CD4-positive, alpha-beta memory T cell (primary cell): ENCODE data around the gene COL27A1. TPM values are rescaled to one million over a fixed set of nuclear protein-coding genes. Genes with fewer than 3 reads are reported as not detected.
A peak's percentile ranks its signal among the peaks of the same experiment; 100 is the strongest.

ENCODE experiments used
- CTCF ChIA-PET: fragments of 350-600 bp; sonication (Branson Sonifier 250); formaldehyde crosslinking; loops from one replicate; lab custom pipeline; 2021; ENCODE audit warnings: inconsistent platforms; ENCODE audit not compliant: partially characterized antibody; lab: Charles Lee
- POLR2A ChIA-PET: fragments of 350-600 bp; sonication (Branson Sonifier 250); formaldehyde crosslinking; loops from one replicate; lab custom pipeline; 2021; ENCODE audit not compliant: partially characterized antibody; lab: Charles Lee
- DNase-seq, 5 donors: peaks; one replicate each; pipeline versions ENCODE4 v3.0.0 to v3.0.0-alpha.2; 2020 to 2022; ENCODE audit warnings: mixed read lengths in 1 of 5
- H3K27ac ChIP-seq: one replicate; pipeline ENCODE4 v1.7.0; 2013; ENCODE audit warnings: low read depth, low read length
- H3K27me3 ChIP-seq: 2 replicates; pipeline ENCODE4 v1.7.0; 2013; ENCODE audit warnings: mild to moderate bottlenecking, low read length, moderate library complexity; ENCODE audit not compliant: insufficient read depth
- H3K36me3 ChIP-seq: 2 replicates; pipeline ENCODE4 v1.7.0; 2013; ENCODE audit warnings: mild to moderate bottlenecking, low read length, moderate library complexity; ENCODE audit not compliant: insufficient read depth
- H3K4me1 ChIP-seq: 2 replicates; pipeline ENCODE4 v1.7.0; 2013; ENCODE audit warnings: mild to moderate bottlenecking, low read length, moderate library complexity; ENCODE audit not compliant: insufficient read depth
- H3K4me3 ChIP-seq, 2 donors: one replicate each; pipeline ENCODE4 v1.7.0; 2013; ENCODE audit warnings: low read length in 2 of 2, mild to moderate bottlenecking in 1 of 2
- H3K9me3 ChIP-seq, 2 donors: one replicate each; pipeline ENCODE4 v1.7.0; 2013; ENCODE audit warnings: low read length in 2 of 2, control low read depth in 1 of 2; ENCODE audit not compliant: control insufficient read depth in 1 of 2
- H3K27ac Mint-ChIP-seq, 7 donors: one replicate each; pipeline ENCODE4 v1.8.0; 2020 to 2021; ENCODE audit warnings: mixed read lengths in 7 of 7, mild to moderate bottlenecking in 6 of 7, inconsistent platforms in 3 of 7, moderate library complexity in 3 of 7
- H3K27me3 Mint-ChIP-seq, 2 donors: one replicate each; pipeline ENCODE4 v1.8.0; 2020 to 2021; ENCODE audit warnings: mixed read lengths in 2 of 2
- H3K36me3 Mint-ChIP-seq, 2 donors: one replicate each; pipeline ENCODE4 v1.8.0; 2020 to 2021; ENCODE audit warnings: mixed read lengths in 2 of 2, inconsistent platforms in 1 of 2, mild to moderate bottlenecking in 1 of 2
- H3K4me1 Mint-ChIP-seq, 4 donors: one replicate each; pipeline ENCODE4 v1.8.0; 2020 to 2021; ENCODE audit warnings: mixed read lengths in 4 of 4, mild to moderate bottlenecking in 1 of 4
- H3K4me3 Mint-ChIP-seq, 8 donors: one replicate each; pipeline ENCODE4 v1.8.0; 2020 to 2021; ENCODE audit warnings: mixed read lengths in 8 of 8, mild to moderate bottlenecking in 7 of 8, moderate library complexity in 6 of 8, inconsistent platforms in 3 of 8
- H3K9me3 Mint-ChIP-seq, 8 donors: one replicate each; pipeline ENCODE4 v1.8.0; 2020 to 2021; ENCODE audit warnings: mixed read lengths in 8 of 8, mild to moderate bottlenecking in 5 of 8, inconsistent platforms in 3 of 8, moderate library complexity in 1 of 8
- intact Hi-C: fragments of 100-400 bp; cut with micrococcal nuclease; formaldehyde crosslinking; loops from one replicate; pipeline ENCODE4 v1.15.1; 2023
- polyA plus RNA-seq, 2 donors: library from polyadenylated mRNA; unstranded; fragments of 300-500 nt; fragmentation: Illumina TruSeq; gene quantifications; one replicate each; pipeline ENCODE4 v1.2.3, GENCODE V29; 2021
- total RNA-seq, 2 experiments: library from RNA; stranded (reverse); gene quantifications; one replicate each; pipeline ENCODE4 v1.2.3, GENCODE V29; 2021

The COL27A1 gene
- total and polyA plus RNA-seq, 4 experiments from 2014 or later: 1.3 TPM; not detected in 2

GRCh38 chr9:114342755-114343440, 187.6 kb downstream of the COL27A1 start:
- intact Hi-C loops: loop anchor here (10.0 kb wide), 1 partner anchor 252 kb away; no protein-coding TSS in a partner anchor
- Mint-ChIP-seq H3K4me1 (peaks cover 11 to 31% (median 16%) of the 10 kb centered on the region in 4 donors), H3K27me3 (no peaks in the 10 kb centered on the region), H3K4me3 (no peak overlapping the region), H3K27ac (peak overlapping the region; percentile 43 to 77 (median 62)), H3K9me3 (no peaks in the 10 kb centered on the region), H3K36me3 (peaks cover 82 to 92% of the 10 kb centered on the region in 2 donors)
- Histone ChIP-seq H3K4me1 (no peaks in the 10 kb centered on the region), H3K9me3 (no peaks in the 10 kb centered on the region), H3K4me3 (no peak overlapping the region), H3K36me3 (peaks cover 93% of the 10 kb centered on the region), H3K27me3 (no peaks in the 10 kb centered on the region), H3K27ac (no peak overlapping the region)
- ChIA-PET CTCF (no interaction called here), POLR2A (interaction anchor here (0.8 to 37.6 kb wide), 3 partner anchors 13 to 50 kb away, joined by 3 to 1614 read pairs (median 19); partner anchors contain the start of gene AKNA)
- DNase-seq: no peak

DNA sequence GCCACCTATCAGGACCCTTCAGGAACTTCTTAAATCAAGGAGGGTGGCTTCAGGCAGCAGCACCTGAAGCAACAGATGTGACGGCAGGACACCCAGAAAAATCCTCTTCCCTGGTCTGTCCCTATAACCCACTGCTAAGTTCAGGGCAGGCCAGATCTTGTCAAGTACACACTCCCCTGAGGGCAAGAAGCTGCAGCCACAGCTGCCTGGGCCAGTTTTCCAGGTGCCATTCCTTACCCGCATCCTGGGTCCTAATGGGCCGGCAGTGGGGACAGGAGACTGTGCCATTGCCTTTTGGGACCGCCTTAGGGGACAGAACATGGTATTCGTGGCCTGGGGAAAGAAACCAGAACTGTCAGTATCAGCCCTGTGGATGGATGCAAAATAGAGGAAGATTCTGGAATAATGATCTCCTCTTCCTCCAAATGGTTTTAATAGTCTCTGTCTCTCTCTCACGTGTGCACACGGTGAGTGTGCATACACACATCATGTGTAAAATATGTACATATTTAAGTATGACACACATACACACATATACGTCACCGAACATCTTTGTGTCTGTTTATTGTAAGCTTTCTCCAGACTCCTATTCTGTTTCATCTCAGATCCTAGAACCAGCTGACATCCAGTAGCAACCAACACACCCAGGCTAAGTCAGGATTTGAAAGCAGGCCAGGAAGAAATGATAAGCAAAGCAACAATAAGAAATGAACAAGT, 188.3 kb downstream of the COL27A1 start:
- H3K9me3 ChIP-seq: no peaks in the 10 kb centered on the region
- Mint-ChIP-seq H3K4me1 (peaks cover 9 to 39% (median 19%) of the 10 kb centered on the region in 4 donors), H3K36me3 (peaks cover 86 to 92% of the 10 kb centered on the region in 2 donors), H3K4me3 (no peak overlapping the region), H3K9me3 (no peaks in the 10 kb centered on the region), H3K27me3 (no peaks in the 10 kb centered on the region), H3K27ac (peak overlapping the region; percentile 15 to 77 (median 69))
- POLR2A ChIA-PET: interaction anchor here (0.8 to 37.6 kb wide), 6 partner anchors 9 to 50 kb away, joined by 3 to 1614 read pairs (median 12); partner anchors contain the start of gene AKNA
- H3K4me1 ChIP-seq: peaks cover 3% of the 10 kb centered on the region
- no peak for DNase-seq
- H3K4me3 ChIP-seq: no peak overlapping the region
- peaks cover 93% of the 10 kb centered on the region for H3K36me3 ChIP-seq
- CTCF ChIA-PET: interaction anchor here (1.4 kb wide), 1 partner anchor 10 kb away, joined by 3 read pairs; no protein-coding TSS in a partner anchor
- no peak overlapping the region for H3K27ac ChIP-seq
- no peaks in the 10 kb centered on the region for H3K27me3 ChIP-seq
- intact Hi-C loops: loop anchor here (10.0 kb wide), 1 partner anchor 251 kb away; no protein-coding TSS in a partner anchor

GRCh38 chr9:114344188-114344566, 188.8 kb downstream of the COL27A1 start:
- Mint-ChIP-seq H3K36me3 (peaks cover 86 to 92% of the 10 kb centered on the region in 2 donors), H3K27ac (peak overlapping the region in 6 of 7 donors; percentile 1 to 77 (median 62)), H3K4me1 (peaks cover 11 to 39% (median 22%) of the 10 kb centered on the region in 4 donors), H3K27me3 (no peaks in the 10 kb centered on the region), H3K4me3 (no peak overlapping the region), H3K9me3 (no peaks in the 10 kb centered on the region)
- no peak for DNase-seq
- intact Hi-C loops: loop anchor here (10.0 kb wide), 1 partner anchor 251 kb away; no protein-coding TSS in a partner anchor
- Histone ChIP-seq H3K4me1 (peaks cover 8% of the 10 kb centered on the region), H3K4me3 (no peak overlapping the region), H3K36me3 (peaks cover 93% of the 10 kb centered on the region), H3K27me3 (no peaks in the 10 kb centered on the region), H3K27ac (no peak overlapping the region), H3K9me3 (no peaks in the 10 kb centered on the region)
- CTCF ChIA-PET: interaction anchor here (1.0 to 1.4 kb wide), 2 partner anchors 10 to 21 kb away, joined by 3 read pairs; no protein-coding TSS in a partner anchor
- POLR2A ChIA-PET: interaction anchor here (0.9 to 37.6 kb wide), 6 partner anchors 9 to 49 kb away, joined by 3 to 1614 read pairs (median 12); partner anchors contain the start of gene AKNA

DNA sequence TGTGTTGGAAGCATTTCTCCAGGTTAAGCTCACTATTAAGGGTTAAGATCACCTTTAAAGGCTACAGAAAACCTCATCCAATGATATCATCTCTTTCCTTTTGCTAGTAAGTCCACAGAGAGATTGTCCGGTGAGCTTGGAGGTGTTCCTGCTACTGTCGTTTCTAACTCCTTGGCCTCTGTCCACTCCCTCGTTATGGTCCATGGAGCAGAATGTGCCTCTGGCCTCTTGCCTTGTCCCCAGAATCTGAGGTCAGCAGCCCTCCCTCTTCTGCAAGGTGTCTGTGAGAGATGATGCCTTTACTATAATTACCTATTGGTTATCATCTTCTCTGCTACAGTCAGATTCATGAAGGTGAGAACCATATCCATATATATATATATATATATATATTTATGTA, 189.4 kb downstream of the COL27A1 start:
- Mint-ChIP-seq H3K4me3 (no peak overlapping the region), H3K27ac (peak overlapping the region in 5 of 7 donors; percentile 32 to 80 (median 69)), H3K27me3 (no peaks in the 10 kb centered on the region), H3K36me3 (peaks cover 86 to 92% of the 10 kb centered on the region in 2 donors), H3K4me1 (peaks cover 15 to 39% (median 27%) of the 10 kb centered on the region in 4 donors), H3K9me3 (no peaks in the 10 kb centered on the region)
- Histone ChIP-seq H3K27me3 (no peaks in the 10 kb centered on the region), H3K4me3 (no peak overlapping the region), H3K9me3 (no peaks in the 10 kb centered on the region), H3K4me1 (peaks cover 13% of the 10 kb centered on the region), H3K27ac (no peak overlapping the region), H3K36me3 (peaks cover 93% of the 10 kb centered on the region)
- intact Hi-C loops: loop anchor here (10.0 kb wide), 1 partner anchor 250 kb away; no protein-coding TSS in a partner anchor
- DNase-seq: no peak
- CTCF ChIA-PET: interaction anchor here (1.0 to 1.4 kb wide), 2 partner anchors 9 to 20 kb away, joined by 3 read pairs; no protein-coding TSS in a partner anchor
- POLR2A ChIA-PET: interaction anchor here (0.9 to 37.6 kb wide), 7 partner anchors 8 to 49 kb away, joined by 3 to 1614 read pairs (median 18); partner anchors contain the start of gene AKNA

- H3K36me3 ChIP-seq: peaks cover 93% of the 10 kb centered on the region
- peaks cover 22% of the 10 kb centered on the region for H3K4me1 ChIP-seq
- Mint-ChIP-seq H3K27ac (peak overlapping the region in 4 of 7 donors; percentile 24 to 69 (median 39)), H3K36me3 (peaks cover 88 to 93% of the 10 kb centered on the region in 2 donors), H3K4me3 (no peak overlapping the region), H3K27me3 (no peaks in the 10 kb centered on the region), H3K4me1 (peaks cover 21 to 48% (median 33%) of the 10 kb centered on the region in 4 donors), H3K9me3 (no peaks in the 10 kb centered on the region)
- ChIA-PET CTCF (interaction anchor here (2.1 kb wide), 1 partner anchor 60 kb away, joined by 7 read pairs; no protein-coding TSS in a partner anchor), POLR2A (interaction anchor here (3.8 to 37.6 kb wide), 4 partner anchors 17 to 48 kb away, joined by 18 to 1614 read pairs (median 26); partner anchors contain the start of gene AKNA)
- H3K27ac ChIP-seq: no peak overlapping the region
- H3K9me3 ChIP-seq: no peaks in the 10 kb centered on the region
- intact Hi-C loops: loop anchor here (10.0 kb wide), 1 partner anchor 249 kb away; no protein-coding TSS in a partner anchor
- no peak overlapping the region for H3K4me3 ChIP-seq
- DNase-seq: no peak
- H3K27me3 ChIP-seq: no peaks in the 10 kb centered on the region
Measured at GRCh38 chr9:114345493-114346065, 190.2 kb downstream of the COL27A1 start.

- no peaks in the 10 kb centered on the region for H3K9me3 ChIP-seq
- peaks cover 27% of the 10 kb centered on the region for H3K4me1 ChIP-seq
- Mint-ChIP-seq H3K4me1 (peaks cover 25 to 53% (median 35%) of the 10 kb centered on the region in 4 donors), H3K4me3 (no peak overlapping the region), H3K36me3 (peaks cover 87 to 93% of the 10 kb centered on the region in 2 donors), H3K9me3 (no peaks in the 10 kb centered on the region), H3K27me3 (no peaks in the 10 kb centered on the region), H3K27ac (peak overlapping the region in 3 of 7 donors; percentile 22 to 77 (median 69))
- no peak for DNase-seq
- H3K27ac ChIP-seq: no peak overlapping the region
- H3K27me3 ChIP-seq: no peaks in the 10 kb centered on the region
- ChIA-PET CTCF (interaction anchor here (2.1 kb wide), 1 partner anchor 59 kb away, joined by 7 read pairs; no protein-coding TSS in a partner anchor), POLR2A (interaction anchor here (3.8 to 37.6 kb wide), 4 partner anchors 16 to 47 kb away, joined by 18 to 1614 read pairs (median 26); partner anchors contain the start of gene AKNA)
- intact Hi-C loops: loop anchor here (10.0 kb wide), 1 partner anchor 249 kb away; no protein-coding TSS in a partner anchor
- H3K36me3 ChIP-seq: peaks cover 92% of the 10 kb centered on the region
- no peak overlapping the region for H3K4me3 ChIP-seq
Measured at GRCh38 chr9:114346146-114346545, 190.8 kb downstream of the COL27A1 start.
